GM19324 (cell line): ENCODE measurements around the gene TCEAL1.
"Not testable (repeated sequence)": the region's sequence is repeated elsewhere in the genome, so short reads cannot be mapped to it uniquely, and the experiment has no call there.

Source experiments
- ATAC-seq: cut with Tn5 transposase; IDR thresholded peaks from one replicate; pipeline ENCODE4 v1.9.1; 2021; ENCODE audit warnings: mild to moderate bottlenecking, moderate library complexity; ENCODE audit not compliant: unreplicated experiment, low FRiP score

The TCEAL1 gene

GRCh38 chrX:103631145-103631544 lies 2.4 kb downstream of the TCEAL1 start:
- no peak for ATAC-seq

DNA sequence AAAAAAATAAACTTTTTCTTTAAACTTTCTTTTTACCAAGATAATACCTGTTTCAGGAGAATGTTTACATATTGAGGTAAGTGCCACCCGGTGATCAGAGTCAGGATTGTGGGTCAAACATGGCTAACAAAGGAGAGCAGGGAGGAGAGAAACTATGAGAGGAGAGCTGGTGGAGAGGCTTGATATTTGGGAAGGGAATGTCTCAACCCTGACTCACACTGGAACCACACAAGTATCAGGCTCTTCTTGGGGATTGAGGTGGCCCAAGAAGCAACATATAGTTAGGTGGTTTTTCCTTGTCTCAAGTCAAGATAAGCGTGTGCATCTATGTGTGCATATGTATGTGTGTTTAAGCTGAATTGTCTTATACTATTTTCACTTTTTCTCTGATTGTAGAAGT lies 6.7 kb downstream of the TCEAL1 start:
- no peak for ATAC-seq

DNA sequence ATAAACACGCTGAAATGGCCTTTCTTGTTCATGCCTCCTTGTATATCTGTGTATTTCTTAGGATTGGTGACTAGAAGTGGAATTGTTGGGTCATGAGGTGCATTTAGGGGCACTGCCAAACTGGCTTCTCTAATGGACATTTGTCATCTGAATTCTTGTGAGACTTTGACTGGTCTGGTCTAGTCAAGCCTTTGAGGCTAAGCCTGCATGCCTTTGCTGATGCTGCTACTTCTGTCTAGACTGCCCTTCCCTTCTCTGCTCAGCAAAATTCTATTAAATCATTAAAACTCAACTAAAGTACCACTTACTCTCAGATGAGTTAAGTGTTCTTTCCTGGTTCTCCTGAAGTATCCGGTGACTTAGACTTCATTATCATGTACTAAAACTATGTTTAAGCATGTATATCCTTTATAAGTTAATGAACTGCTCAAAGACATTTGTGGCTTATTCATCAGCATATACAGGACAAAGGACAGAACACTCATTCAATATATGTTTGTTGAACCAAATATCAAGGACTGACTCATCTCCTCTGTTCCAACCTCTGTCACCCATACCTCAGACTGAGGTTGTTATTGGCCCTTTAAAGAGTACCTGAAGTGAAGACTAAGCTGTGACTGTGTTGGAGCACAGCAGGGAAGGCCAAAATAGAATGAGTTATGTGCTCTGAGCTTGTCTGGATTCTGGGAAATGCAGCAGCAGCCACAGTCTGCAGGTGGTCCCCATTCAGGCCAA lies 9.0 kb downstream of the TCEAL1 start:
- no peak for ATAC-seq

- not testable (repeated sequence) for ATAC-seq
Measured at GRCh38 chrX:103638479-103639346, 9.9 kb downstream of the TCEAL1 start.

DNA sequence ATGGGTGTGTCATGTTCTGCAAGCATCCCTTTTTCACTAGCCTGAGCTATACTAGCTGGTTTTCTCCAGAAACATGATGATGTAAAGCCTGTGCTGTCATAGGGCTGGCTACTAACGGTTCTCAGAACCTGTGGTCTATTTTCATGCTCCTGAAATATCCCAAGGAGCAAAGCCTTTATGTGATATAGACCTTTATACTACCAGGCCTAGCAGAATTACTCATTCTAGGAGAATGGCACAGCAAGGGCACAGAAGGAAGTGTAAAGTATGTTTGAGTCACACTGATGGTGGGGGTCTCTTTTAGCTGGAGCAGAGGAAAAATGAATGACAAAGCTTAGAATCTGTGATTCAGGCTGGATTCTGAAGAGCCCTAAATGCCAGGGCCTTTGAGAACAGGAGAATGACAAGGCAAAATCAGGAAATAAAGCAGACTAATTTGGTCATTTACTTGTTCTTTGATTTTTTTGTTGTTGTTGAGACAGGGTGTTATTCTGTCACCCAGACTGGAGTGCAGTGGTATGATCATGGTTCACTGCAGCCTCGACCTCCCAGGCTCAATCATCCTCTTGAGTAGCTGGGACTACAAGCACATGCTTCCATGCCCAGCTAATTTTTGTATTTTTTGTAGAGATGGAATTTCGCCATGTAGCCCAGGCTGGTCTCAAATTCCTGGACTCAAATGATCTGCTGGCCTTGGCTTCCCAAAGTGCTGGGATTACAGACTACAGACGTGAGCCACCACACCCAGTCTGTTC lies 11.8 kb downstream of the TCEAL1 start:
- ATAC-seq, result no peak

GRCh38 chrX:103644125-103644524 lies 15.3 kb downstream of the TCEAL1 start:
- no peak for ATAC-seq

DNA sequence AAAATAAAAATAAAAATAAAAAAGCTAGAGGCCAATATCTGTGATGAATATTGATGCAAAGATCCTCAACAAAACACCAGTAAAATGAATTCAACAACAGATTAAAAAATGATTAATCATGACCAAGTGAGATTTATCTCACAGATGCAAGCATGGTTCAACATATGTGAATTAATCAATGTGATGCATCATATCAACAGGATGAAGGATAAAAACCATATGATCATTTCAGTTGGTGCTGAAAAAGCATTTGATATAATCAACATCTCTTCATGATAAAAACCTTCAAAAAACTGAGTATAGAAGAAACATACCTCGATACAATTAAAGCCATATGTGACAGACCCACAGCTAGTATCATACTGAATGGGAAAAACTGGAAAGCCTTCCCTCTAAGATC lies 18.9 kb downstream of the TCEAL1 start:
- ATAC-seq, result no peak

GRCh38 chrX:103651151-103651773 lies 22.5 kb downstream of the TCEAL1 start:
- ATAC-seq, result no peak

DNA sequence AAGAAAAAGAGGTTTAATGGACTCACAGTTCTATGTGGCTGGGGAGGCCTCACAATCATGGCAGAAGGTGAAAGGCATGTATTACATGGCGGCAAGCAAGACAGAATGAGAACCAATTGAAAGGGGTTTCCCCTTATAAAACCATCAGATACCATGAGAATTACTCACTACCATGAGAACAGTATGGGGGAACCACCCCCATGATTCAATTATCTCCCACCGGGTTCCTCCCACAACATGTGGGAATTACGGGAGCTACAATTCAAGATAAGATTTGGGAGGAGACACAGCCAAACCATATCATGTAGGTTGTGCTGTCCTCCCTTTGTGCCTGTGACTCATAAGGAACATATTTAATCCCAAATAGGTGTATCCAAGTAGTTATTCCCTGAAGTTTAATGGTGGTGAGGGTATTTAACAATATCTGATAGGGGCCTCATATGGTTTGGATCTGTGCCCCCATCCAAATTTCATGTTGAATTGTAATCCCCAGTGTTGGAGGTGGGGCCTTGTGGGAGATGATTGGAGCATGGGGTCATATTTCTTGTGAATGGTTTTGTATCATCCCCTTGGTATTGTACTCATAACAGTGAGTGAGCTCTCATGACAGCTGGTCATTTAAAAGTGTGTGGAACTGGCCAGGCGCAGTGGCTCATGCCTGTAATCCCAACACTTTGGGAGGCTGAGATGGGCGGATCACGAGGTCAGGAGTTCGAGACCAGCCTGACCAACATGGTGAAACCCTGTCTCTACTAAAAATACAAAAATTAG lies 26.6 kb downstream of the TCEAL1 start:
- ATAC-seq, result not testable (repeated sequence)

DNA sequence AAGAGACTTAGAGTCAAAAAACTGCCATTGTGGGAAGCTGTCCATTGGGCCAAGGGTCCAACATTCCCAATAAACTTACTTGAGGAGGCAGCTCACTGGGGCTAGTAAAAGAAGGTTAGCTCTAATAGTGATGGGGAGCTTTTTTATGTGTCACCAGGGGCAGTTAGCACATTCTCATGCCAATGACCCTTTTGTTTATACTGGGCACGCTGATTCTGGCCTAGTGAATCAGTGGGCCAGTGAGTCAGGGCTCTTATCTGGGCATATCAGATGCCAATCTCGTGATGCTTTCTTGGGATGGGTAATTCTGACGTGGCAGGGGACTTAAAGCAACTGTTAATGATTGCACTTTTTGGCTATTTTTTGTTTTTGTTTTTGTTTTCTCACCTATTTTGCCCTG lies 27.8 kb downstream of the TCEAL1 start:
- ATAC-seq, result no peak

DNA sequence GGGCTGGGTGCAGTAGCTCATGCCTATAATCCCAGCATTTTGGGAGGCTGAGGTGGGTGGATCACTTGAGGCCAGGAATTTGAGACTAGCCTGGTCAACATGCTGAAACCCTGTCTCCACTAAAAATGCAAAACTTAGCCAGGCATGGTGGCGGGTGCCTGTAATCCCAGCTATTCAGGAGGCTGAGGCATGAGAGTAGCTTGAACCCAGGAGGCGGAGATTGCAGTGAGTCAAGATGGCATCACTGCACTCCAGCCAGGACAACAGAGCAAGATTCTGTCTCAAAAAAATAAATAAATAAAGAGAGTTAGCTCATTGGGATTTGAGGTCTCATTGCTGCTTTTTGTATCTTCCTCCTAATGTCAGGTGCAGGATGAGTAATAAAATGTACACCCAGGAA lies 28.3 kb downstream of the TCEAL1 start:
- ATAC-seq, result not testable (repeated sequence)

DNA sequence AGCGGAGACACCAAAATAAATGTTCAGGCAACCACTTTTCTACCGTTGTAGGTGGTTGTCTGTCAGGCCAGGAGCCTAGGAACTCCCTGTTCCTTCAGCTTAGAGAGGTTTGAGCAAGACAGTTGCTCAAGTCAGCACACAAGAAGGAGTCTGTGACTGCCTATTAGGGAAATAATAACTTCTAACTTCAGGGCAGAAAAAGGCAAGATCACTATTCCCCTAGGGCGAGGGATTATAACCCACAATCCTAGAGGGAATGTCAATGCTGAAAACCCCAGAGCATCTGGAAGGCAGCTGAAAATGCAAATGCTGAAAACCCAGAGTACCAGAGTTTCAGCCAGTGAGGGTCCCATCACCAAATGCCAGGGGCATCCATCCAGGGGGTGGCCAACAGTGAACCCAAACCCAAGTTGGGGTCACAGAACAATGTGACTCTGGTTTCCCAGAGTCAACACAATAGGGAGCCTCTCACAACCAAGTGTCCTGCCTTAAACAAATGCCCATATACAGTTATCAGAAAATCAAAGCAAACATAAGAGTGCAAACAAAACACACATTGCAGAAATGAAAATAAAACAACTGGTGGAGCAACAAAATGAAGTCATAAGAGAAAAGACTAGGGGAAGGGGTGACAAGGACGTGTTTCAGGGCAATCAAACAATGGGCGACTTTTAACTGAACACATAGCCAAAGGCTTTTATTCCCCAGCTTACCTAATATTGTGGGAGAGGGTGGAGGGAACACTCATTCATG lies 30.1 kb downstream of the TCEAL1 start:
- no peak for ATAC-seq

DNA sequence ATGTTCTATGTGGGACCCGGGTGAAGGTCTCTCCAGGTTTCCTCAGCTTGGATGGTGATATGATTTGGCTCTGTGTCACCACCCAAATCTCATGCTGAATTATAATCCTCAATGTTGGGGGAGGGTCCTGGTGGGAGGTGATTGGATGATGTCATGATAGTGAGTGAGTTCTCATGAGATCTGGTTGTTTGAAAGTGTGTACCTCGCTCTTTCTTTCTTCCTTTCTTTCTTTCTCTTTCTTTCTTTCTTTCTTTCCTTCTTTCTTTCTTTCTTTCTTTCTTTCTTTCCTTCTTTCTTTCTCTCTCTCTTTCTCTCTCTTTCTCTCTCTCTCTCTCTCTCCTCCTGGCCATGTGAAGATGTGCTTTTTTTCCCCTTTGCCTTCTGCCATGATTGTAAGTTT lies 30.7 kb downstream of the TCEAL1 start:
- ATAC-seq, result not testable (repeated sequence)

GRCh38 chrX:103663981-103664762 lies 35.4 kb downstream of the TCEAL1 start:
- no peak for ATAC-seq

GRCh38 chrX:103666202-103667107 lies 37.7 kb downstream of the TCEAL1 start:
- no peak for ATAC-seq

DNA sequence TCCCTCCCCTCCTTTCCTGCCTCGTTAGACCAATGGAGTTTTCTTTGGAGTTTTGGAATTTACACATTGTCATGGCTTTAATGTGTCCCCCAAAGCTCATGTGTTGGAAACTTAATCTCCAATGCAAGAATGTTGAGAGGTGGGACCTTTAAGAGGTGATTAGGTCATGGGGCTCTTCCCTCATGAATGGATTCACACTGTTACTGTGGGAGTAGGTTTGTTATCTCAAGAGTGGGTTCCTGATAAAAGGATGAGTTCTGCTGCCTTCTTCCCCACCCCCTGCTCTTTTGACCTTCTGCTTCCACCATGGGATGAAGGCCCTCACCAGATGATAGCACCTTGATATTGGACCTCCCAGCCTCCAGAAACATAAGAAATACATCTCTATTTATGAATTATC lies 41.0 kb downstream of the TCEAL1 start:
- no peak for ATAC-seq
